HFF-Myc (cell line): ENCODE results near the gene YBEY.
"Not testable (repeated sequence)": the region's sequence is repeated elsewhere in the genome, so short reads cannot be mapped to it uniquely, and the experiment has no call there.

Source experiments
- DNase-seq: peaks from one replicate; pipeline ENCODE4 v3.0.0-alpha.2; 2011; ENCODE audit warnings: low read depth; ENCODE audit errors: extremely low read depth
- H3K4me3 ChIP-seq: replicated peaks from 2 replicates; pipeline ENCODE4 v1.5.1; 2011; ENCODE audit warnings: low read depth, mild to moderate bottlenecking, control low read depth, low read length
- TF ChIP-seq, protein P1 (sequence below): IDR thresholded peaks from 2 replicates; pipeline ENCODE4 v1.5.1; 2012; ENCODE audit warnings: mild to moderate bottlenecking, low read depth, low read length, control low read depth; ENCODE audit errors: missing control alignments

Gene YBEY, protein sequence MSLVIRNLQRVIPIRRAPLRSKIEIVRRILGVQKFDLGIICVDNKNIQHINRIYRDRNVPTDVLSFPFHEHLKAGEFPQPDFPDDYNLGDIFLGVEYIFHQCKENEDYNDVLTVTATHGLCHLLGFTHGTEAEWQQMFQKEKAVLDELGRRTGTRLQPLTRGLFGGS

DNA sequence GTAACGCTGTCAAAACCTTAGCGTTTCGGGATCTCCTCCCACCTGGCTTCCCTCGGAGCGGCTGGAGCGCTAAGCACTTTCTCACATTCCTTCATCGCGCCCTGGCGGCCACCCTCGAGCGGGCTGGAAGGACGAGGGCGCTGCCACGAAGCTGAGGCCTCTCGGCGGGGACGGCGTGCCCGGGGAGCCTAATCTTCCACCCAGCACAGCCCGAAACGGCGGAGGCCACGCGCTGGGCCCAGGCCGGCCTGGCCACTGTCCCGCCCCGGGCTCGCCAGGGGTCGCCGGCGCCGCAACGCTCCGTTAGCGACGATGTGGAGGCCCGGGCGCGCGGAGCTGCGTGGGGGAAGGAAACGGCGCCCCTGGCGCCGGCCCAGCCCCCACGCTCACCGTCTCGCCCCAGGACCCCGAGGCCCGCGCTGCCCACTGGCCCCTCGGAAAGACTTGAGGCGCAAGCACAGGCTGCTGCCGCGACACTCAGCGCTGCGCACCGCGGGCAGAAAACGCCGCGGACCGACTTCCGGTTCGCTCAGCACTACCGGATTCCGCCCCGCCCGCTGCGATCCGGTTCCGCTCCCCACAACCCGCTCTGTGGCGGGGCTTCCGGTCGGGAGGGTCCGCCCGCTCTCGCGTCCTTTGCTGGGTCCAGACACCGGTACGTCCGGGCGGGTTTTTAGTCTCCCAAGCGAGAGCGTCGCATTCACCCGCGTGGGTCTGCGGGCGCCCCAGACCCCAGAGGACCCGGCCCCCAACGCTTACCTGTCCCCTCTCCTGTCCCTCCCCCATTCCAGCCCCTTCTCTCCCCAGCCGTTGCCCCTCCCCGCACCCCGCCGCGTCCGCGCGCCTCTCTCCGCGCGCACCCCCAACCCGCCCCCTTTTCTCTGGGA lies at the start of gene YBEY:
YBEY (plus strand) TSS at position 582 of the 887 bp plus-strand sequence. CDS start 572 bp downstream, outside the sequence.
- TF ChIP-seq, protein P1, sequence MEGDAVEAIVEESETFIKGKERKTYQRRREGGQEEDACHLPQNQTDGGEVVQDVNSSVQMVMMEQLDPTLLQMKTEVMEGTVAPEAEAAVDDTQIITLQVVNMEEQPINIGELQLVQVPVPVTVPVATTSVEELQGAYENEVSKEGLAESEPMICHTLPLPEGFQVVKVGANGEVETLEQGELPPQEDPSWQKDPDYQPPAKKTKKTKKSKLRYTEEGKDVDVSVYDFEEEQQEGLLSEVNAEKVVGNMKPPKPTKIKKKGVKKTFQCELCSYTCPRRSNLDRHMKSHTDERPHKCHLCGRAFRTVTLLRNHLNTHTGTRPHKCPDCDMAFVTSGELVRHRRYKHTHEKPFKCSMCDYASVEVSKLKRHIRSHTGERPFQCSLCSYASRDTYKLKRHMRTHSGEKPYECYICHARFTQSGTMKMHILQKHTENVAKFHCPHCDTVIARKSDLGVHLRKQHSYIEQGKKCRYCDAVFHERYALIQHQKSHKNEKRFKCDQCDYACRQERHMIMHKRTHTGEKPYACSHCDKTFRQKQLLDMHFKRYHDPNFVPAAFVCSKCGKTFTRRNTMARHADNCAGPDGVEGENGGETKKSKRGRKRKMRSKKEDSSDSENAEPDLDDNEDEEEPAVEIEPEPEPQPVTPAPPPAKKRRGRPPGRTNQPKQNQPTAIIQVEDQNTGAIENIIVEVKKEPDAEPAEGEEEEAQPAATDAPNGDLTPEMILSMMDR, result peak; percentile 19
- peak; percentile 59 for DNase-seq
- peak within 1 kb of the TSS; percentile 67 for H3K4me3 ChIP-seq

DNA sequence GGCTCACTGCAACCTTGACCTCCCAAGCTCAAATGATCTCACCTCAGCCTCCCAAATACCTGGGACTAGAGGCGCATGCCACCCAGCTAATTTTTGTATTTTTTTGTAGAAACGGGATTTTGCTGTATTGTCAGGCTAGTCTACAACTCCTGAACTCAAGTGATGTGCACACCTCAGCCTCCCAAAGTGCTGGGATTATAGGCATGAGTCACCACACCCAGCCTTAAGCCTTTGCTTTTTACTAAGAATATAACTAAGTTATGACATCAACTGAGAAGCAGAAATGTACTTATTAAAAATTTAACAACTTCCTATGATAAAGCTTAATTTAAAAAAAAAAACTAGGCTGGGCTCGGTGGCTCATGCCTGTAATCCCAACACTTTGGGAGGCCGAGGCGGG lies 48.7 kb upstream of the YBEY start:
- DNase-seq, result no peak
- no peak overlapping the region for H3K4me3 ChIP-seq
- TF ChIP-seq, protein P1, result no peak

DNA sequence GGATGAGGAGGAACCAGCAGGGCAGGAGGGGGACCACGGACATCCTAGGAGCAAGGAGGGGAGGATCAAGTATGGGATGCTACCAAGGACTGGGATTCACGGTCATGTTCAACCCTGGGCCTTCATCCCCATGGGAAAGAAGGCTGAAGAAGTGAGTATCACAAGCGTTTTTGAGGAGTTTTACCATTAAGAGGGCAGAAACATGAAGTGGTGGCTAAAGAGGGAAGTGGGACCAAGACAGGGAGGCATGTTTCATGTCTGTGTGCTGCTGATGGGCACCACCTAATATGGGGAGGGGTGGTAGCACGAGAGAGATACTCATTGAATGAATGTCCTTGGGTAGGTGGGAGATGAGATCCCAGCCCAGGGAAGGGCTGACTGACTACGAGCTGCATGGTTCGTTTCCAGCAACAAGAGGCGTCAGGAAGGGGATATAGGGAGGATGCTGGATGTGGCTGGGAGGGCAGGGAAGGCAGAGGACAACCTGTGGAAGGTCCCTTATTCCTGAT lies 46.3 kb upstream of the YBEY start:
- DNase-seq, result no peak
- TF ChIP-seq, protein P1, result no peak

DNA sequence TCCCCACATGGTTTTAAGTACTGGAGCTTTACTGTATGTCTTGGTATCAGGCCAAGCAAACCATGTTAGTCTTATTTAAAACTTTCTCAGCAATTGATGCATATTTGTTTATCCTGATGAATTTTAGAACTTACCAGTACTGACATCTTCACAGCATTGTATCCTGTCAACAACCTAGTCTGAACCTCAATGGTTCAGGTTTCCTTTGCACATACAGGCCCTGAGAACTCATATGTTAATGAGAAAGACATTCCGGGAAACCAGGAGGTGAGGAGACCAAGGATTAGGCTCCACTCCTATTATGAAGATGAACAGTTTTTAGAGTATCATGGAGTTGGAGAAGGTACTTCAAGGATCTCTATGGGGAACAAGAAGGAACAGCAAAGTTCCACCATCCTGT lies 44.6 kb upstream of the YBEY start:
- not testable (repeated sequence) for H3K4me3 ChIP-seq, DNase-seq

More for the DNA sequence above, 46.3 kb upstream of the YBEY start:
- H3K4me3 ChIP-seq, result no peak overlapping the region

DNA sequence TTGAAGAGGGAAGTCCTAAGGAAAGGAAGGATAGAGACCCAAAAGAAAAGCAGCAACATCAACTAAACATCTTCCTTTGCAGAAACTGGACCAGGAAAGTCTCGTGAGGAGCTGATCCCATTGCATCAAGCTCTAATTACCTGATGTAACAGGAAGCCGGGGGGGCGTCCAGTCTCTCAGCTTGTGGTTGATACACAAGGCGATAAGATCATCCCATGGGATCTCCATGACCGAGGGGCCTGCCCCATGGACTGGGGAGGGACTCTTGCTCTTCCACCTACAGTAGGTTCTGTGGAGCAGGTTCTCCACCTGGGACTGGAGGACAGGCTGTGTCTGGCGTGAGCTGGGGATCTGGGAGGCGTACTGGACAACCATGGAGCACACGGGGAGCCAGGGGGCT lies 42.8 kb upstream of the YBEY start:
- TF ChIP-seq, protein P1, result no peak
- no peak for DNase-seq
- H3K4me3 ChIP-seq, result no peak overlapping the region

DNA sequence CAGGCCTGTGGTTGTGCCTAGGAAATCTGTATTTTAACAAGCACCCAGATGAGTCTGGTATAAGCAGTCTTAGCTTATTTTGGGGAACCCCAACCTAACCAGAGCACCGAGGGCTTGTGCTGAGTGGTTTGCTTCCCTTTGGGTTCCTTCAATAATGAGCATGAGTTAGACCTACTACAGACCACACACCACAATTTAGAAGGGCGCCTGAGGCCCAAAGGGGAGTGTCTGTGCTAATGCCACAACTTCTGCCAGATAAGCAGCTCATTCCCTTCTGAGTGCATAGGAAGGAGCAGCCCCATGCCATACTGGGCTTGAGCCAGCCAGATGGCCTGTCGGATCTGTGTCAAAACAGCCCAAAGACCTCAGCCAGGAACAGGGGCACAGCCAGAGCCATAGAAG lies 42.2 kb upstream of the YBEY start:
- H3K4me3 ChIP-seq, result no peak overlapping the region
- no peak for DNase-seq
- TF ChIP-seq, protein P1, result no peak

DNA sequence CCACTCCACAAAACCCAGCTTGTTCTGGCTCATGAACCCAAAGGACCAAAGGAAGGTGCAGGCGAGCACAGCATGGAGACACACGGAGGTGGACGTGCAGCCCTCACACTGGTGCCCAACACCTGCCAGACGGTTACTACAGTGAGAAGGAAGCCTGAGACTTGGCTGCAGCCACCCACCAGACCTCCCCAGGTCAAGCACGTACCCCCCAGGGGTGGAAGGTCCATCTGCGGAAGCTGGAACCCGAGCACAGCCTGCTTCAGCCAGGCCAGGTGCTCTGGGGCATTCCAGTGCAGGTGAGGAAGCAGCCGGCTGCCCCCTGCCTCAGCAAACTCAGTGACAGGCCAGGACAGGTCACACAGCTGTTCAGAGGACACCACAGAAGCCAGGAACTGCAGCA lies 41.5 kb upstream of the YBEY start:
- DNase-seq, result no peak
- TF ChIP-seq, protein P1, result no peak
- no peak overlapping the region for H3K4me3 ChIP-seq
